SH-SY5Y (cell line): ENCODE results near the gene DYNC1LI2.

Experiments
- GATA2 ChIP-seq: IDR thresholded peaks from 2 replicates; pipeline ENCODE4 v1.6.1; 2011; ENCODE audit warnings: mild to moderate bottlenecking, low read depth, low read length
- GATA3 ChIP-seq: IDR thresholded peaks from 2 replicates; pipeline ENCODE4 v1.6.1; 2011; ENCODE audit warnings: low read depth, mild to moderate bottlenecking, low read length, moderate library complexity

DYNC1LI2 gene

DNA sequence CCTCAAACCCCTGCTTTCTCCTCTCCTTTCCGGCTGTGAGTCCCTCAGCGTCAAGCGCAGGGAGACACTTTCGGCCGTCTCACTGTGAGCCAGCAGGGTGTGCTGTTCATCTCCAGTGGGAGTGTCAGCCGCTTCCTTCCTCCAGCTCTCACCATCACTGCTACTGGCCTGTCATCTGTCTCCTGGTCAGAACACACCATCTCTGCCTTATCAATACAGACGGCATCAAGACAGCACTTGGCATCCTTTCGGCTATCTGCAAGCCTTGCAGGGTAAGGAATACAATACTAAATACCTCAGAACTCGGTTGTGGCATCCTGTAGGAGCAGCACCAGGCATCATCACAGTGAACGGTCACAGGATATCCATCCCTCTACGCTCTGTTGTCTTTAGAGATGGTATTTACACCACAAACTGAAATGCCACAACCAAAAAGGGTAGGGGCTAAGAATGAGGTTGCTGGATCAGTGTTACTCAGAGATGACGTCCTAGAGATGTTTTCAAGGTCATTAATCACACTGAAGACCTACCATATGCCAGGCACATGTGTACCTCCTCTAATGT, 34.2 kb downstream of the DYNC1LI2 start:
- TF ChIP-seq GATA2 (no peak), GATA3 (no peak)

DNA sequence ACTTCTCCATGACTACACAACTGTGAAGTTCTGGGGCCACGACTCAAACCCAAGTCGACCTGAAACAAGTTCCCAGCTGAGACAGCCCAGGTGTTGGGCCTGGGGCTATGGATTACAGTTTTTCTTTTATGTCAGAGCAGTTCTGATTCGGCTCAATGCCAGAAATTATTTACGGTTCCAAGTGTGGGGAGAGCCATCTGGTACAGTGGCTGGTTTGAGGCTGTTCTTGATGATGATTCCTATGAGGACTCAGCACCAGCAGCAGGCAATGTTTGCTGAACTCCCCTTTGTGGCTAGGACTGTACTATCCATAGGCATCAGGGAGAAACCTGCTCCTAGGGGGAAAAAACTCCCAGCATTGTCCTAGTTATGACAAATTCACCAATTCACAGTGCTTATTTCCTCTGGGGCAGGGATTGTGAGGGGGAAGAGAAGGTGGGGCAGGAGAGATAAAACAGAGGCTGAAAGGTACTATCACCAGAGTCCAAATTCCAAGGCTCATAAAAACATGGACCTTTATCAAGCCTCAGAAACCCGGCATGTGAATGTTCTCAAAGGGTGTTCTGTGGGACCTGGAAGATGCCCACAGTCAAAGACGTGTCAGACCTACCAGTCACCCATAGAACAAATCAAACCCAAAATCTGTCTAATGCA, 36.6 kb downstream of the DYNC1LI2 start:
- no peak for TF ChIP-seq GATA3
- TF ChIP-seq GATA2 = no peak

DNA sequence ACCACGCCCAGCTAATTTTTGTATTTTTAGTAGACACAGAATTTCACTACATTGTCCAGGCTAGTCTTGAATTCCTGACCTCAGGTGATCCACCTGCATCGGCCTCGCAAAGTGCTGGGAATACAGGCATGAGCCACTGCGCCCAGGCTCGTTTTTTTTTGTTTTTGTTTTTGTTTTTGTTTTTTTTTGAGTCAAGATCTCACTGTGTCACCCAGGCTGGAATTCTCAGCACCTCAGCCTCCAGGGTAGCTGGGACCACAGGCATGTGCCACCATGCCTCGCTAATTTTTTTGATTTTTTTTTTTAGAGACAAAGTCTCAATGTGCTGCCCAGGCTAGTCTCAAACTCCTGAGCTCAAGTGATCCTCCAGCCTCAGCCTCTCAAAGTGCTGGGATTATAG, 37.3 kb downstream of the DYNC1LI2 start:
- TF ChIP-seq GATA2 (no peak), GATA3 (no peak)

DNA sequence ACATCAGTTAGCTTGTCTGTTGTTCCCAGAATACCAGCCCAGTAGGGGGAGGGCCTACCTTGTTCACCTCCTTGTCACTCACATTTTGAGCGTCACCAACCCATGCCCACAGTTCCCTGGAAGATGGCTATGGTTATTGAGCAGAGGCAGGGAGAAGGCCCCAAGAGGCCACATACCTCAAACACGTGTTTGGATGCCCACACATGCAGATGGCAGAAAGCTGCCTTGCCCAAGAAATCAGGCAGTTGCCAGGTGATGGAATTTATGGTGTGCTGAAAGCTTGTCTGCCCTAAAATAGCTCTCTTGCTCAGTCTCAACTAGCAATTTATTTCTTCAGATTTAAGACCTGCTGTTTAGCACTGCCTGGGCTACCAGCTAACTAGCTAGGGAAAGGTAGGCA, 38.3 kb downstream of the DYNC1LI2 start:
- TF ChIP-seq GATA2 (no peak), GATA3 (no peak)

DNA sequence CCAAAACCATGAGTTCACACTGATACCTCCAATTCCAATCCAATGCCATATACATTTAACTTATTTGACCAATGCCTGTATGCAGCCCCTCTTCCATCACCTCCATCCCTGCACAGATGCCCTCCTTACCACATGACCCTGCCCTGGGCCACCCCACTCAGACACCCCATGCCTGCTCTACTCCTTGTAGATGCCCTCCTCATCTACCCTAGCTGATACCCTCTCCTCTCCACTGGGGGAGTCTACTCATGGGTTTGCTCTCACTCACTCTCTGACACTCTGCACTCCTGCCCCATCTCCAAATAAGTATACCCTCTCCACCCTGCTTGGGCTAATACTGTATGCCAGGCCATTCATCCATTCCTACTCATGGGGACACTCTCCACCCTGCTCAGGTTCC, 38.9 kb downstream of the DYNC1LI2 start:
- TF ChIP-seq GATA2 = no peak

DNA sequence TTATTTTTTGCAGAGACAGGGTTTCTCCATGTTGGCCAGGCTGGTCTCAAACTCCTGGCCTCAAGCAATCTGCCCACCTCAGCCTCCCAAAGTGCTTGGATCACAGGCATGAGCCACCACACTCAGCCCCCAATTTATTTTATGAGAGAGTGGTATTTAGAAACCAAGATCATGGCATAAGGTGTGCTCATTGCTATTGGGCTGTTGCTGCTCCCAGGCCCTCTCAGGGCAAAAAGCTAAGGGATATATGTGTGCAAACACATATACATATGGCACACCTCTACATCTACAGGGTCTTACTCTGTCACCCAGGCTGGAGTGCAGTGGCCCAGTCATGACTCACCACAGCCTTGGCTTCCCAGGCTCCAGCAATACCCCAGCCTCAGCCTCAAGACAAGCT, 39.8 kb downstream of the DYNC1LI2 start:
- TF ChIP-seq GATA3 (no peak), GATA2 (no peak)

DNA sequence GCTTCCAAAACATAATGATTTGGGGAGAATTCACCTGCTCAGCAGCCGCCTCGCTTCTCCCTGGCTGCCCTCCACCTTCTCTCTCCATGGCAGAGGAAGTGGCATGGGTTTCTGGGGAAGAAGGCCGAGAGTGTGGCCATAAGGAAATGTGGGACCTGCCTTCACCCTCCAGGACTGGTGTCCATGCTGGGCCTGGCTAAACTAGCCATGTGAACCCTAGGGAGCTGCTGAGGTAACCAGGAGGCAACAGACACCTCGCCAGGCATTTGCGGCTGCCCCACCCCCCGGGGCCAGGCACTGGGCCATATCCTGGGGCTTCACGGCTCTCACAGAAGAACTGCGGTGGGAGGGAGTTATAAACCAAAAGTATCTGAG, 44.9 kb downstream of the DYNC1LI2 start:
- TF ChIP-seq GATA2 (no peak), GATA3 (no peak)

DNA sequence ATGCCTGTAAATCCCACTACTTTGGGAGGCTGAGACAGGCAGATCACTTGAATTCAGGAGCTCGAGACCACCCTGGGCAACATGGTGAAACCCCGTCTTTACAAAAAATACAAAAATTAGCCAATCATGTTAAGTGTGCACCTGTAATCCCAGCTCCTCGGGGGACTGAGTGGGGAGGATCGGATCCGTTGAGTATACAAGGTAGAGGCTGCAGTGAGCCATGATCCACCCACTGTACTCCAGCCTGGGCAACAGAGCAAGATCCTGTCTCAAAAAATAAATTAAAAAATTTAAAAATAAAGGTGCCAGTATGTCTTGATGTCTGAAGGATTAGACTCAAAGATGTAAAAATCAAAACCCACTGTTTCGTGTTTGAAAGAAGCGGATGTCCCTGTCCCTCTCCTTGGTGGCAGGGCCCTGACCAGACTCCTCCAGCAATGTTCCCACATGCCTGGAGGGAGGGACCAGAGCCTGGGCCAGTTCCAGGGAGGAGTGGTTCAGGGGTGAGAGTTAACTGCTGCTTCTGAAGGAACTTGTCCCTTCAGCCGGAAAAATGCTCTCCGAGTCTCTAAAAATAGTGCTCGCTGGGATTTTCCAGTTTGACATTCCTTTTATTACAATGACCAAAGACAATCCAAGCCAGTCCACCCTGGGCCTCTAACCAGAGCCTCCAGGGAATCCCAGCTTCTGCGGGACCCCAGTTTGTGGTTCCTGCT, 45.5 kb downstream of the DYNC1LI2 start:
- TF ChIP-seq GATA3 = no peak
- TF ChIP-seq GATA2 = no peak

DNA sequence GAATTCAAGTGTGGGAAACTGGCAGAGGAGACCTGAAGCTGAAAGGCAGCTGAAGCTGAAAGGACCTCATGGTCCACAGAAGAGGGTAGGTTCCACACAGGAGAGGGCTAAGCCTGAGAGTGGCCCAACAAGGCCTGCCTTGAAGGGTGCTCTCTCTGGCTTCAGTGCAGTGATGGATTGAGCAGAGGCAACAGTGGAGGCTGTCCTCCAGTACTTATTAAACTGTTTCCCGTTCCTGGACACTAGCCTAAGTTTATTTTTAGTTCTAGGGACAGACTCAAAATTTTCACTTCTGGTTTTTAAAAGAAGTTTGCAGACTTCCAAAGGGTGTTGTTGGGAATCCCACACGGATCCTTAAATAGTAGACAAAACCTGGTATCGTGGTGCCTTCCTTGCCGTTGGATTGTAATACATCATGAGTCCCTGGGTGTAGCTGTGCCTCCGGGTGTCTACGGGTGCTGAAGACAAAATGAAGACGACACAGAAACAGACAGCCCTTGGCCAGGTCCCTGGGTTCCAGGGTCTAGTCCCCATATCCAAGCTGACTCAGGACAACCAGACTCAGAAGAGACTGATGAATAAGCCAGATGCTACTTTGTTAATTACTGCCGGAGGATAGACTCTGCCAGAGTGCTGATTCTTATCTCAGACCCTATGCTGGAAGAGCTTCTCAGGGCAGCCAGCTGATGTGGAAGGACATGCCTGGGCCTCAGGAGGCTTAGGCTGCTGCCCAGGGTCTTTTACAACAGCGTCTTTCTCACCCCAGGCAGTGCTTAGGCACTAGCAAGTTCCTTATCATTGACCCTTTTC, 47.8 kb downstream of the DYNC1LI2 start:
- TF ChIP-seq GATA3 (peak; percentile 85), GATA2 (peak; percentile 96)

DNA sequence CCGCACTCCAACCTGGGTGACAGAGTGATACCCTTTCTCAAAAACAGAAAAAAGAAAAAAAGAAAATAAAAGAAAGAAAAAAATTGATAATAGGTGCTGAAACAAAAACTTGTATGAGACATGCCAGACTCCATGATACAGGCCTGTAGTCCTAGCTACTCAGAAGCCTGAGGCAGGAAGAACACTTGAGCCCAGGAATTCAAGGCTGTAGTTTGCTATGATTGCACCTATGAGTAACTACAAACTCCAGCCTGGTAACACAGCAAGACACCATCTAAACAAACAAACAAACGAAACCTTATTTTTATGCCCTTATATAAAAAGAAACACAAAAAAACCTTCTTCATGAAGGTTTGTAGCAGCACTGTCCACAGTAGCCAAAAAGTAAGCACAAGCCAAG, 49.9 kb downstream of the DYNC1LI2 start:
- no peak for TF ChIP-seq GATA2
- TF ChIP-seq GATA3 = no peak

DNA sequence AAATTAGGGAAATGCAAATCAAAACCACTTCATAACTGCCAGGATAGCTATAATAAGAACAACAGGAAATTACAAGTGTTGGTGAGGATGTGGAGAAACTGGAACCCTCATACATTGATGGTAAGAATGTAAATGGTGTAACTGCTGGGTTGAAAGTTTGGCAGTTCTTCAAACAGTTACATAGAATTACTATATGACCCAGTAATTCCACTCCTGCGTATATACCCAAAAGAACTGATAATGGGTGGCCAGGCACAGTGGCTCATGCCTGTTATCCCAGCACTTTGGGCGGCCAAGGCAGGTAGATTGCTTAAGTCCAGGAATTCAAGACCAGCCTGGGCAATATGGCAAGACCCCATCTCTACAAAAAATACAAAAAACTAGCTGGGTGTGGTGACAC, 50.4 kb downstream of the DYNC1LI2 start:
- TF ChIP-seq GATA3 = no peak
- no peak for TF ChIP-seq GATA2

DNA sequence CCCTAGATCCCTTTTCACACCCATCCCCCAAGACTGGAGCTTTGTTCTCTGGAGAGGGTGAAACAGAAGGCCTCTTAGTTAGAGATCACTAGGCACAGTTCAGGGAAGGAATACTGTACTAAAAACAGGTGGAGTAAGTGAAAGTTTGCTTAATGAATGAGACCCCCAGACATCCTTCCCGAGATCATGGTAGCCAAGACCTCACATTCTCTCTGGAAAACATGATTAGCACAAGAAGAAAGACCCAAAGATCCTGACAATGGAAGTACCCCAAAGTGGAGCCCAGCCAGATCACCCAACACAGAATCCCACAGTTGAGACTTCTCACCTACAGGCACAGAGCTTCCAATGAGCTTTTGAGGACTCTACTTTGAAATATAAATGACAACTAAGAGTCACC, 51.5 kb downstream of the DYNC1LI2 start:
- TF ChIP-seq GATA3 (no peak), GATA2 (no peak)

DNA sequence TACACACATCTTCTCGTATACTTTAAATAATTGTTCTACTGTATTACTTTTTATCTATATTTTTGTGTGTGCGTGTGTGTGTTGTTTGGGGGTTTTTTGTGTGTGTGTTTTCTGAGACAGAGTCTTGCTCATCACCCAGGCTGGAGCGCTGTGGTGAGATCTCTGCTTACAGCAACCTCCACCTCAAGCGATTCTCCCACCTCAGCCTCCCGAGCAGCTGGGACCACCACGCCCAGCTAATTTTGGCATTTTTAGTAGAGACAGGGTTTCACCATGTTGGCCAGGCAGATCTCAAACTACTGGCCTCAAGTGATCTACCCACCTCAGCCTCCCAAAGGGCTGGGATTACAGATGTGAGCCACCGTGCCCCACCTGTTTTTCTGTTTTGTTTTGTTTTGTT, 53.4 kb downstream of the DYNC1LI2 start:
- TF ChIP-seq GATA2 = no peak
- TF ChIP-seq GATA3 = no peak

DNA sequence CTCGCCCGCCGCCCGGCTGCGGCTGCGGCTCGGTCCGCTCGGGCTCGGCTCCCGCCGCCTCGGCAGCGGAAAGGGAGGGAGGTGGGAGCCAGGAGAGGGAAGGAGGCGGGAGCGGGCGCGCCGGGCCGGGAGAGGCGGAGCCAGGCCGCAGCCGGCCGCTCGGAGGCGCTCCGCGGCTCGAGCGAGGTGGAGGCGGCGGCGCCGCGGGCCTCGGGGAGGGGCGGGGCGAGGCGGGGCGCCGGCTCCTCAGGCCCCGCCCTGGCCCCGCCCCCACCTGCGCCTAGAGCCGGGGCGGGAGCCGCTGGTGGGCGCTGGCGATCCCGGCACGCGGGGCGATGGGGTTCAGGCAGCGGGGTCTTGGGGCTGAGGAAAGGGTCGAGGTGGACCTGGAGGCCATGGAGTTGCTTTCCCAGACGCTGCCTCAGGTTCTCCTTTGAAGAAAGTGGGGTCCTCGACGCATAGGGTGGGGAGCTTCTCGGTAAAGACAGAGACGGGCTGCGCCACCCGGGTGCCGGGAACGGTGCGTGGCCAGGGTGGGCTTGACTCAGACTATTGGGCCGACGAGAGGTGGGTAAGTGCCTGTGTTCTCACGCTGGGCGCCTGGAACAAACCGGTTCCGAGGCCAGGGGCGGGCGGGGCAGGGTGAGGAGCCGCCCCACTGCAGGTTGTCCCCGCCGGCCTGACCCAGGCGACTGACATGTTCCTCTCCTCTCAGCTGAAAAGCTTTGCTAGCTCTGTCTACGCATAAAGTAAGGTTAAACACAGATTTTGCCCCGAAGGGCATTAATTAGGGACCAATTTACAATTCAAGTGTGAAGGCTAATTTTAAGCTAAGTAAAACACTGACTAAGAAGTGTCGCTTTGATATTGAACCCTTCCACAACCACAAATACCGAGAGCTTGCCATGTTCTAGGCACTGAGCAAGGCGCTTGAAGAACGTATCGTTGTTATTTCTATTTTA, 54.5 kb downstream of the DYNC1LI2 start, which contains the start of gene CMTM4:
TSS of gene CMTM4 (minus strand) at position 75 of the 962 bp plus-strand sequence. CDS start 218 bp downstream, outside the sequence.
- TF ChIP-seq GATA3 (no peak), GATA2 (no peak)
